Trophoblast cell (in vitro differentiated cells and primary cell): Measurements from ENCODE around the gene SELENOF.

ENCODE experiments used
- DNase-seq, 2 donors: peaks; one replicate each; pipeline ENCODE4 v3.0.0-alpha.2; 2016
- H2AFZ ChIP-seq: 2 replicates; pipeline ENCODE4 v1.6.1; 2013; ENCODE audit warnings: low read length, moderate library complexity, mild to moderate bottlenecking; ENCODE audit not compliant: insufficient read depth, poor library complexity
- H2AK5ac ChIP-seq: 2 replicates; pipeline ENCODE4 v1.6.1; 2013; ENCODE audit warnings: mild to moderate bottlenecking, low read length
- H2BK120ac ChIP-seq: 2 replicates; pipeline ENCODE4 v1.6.1; 2013; ENCODE audit warnings: low read length, mild to moderate bottlenecking, moderate library complexity; ENCODE audit not compliant: insufficient read depth, poor library complexity
- H2BK12ac ChIP-seq: 2 replicates; pipeline ENCODE4 v1.6.1; 2013; ENCODE audit warnings: mild to moderate bottlenecking, low read length, moderate library complexity
- H2BK5ac ChIP-seq: 2 replicates; pipeline ENCODE4 v1.6.1; 2013; ENCODE audit warnings: low read length, low read depth, moderate library complexity, mild to moderate bottlenecking; ENCODE audit not compliant: poor library complexity
- H3K14ac ChIP-seq: 2 replicates; pipeline ENCODE4 v1.6.1; 2013; ENCODE audit warnings: mild to moderate bottlenecking, low read length
- H3K18ac ChIP-seq: 2 replicates; pipeline ENCODE4 v1.6.1; 2013; ENCODE audit warnings: mild to moderate bottlenecking, low read length
- H3K23ac ChIP-seq: 2 replicates; pipeline ENCODE4 v1.6.1; 2013; ENCODE audit warnings: low read length
- H3K27ac ChIP-seq: 2 replicates; pipeline ENCODE4 v1.5.1; 2013; ENCODE audit warnings: low read depth, mild to moderate bottlenecking, inconsistent platforms, low read length, moderate library complexity
- H3K27me3 ChIP-seq: 2 replicates; pipeline ENCODE4 v1.6.1; 2013; ENCODE audit warnings: inconsistent platforms, mild to moderate bottlenecking, low read length, moderate library complexity; ENCODE audit not compliant: insufficient read depth
- H3K36me3 ChIP-seq, 2 experiments: 1 replicate in 1 of 2; 2 replicates in 1 of 2; pipeline ENCODE4 v1.6.1; 2013; ENCODE audit warnings: low read length in 2 of 2, mild to moderate bottlenecking in 2 of 2, moderate library complexity in 1 of 2; ENCODE audit not compliant: insufficient read depth in 2 of 2, control insufficient read depth in 1 of 2
- H3K4ac ChIP-seq: 2 replicates; pipeline ENCODE4 v1.6.1; 2013; ENCODE audit warnings: low read depth, mild to moderate bottlenecking, low read length, moderate library complexity
- H3K4me1 ChIP-seq, 2 experiments: 1 replicate in 1 of 2; 2 replicates in 1 of 2; pipeline ENCODE4 v1.6.1; 2013; ENCODE audit warnings: low read length in 2 of 2, mild to moderate bottlenecking in 2 of 2, moderate library complexity in 1 of 2; ENCODE audit not compliant: insufficient read depth in 2 of 2, control insufficient read depth in 1 of 2
- H3K4me2 ChIP-seq: 2 replicates; pipeline ENCODE4 v1.6.1; 2013; ENCODE audit warnings: inconsistent platforms, mild to moderate bottlenecking, low read length, moderate library complexity
- H3K4me3 ChIP-seq: 2 replicates; pipeline ENCODE4 v1.5.1; 2013; ENCODE audit warnings: mild to moderate bottlenecking, low read depth, low read length, inconsistent platforms
- H3K79me1 ChIP-seq: one replicate; pipeline ENCODE4 v1.6.1; 2013; ENCODE audit warnings: low read length
- H3K79me2 ChIP-seq: 2 replicates; pipeline ENCODE4 v1.6.1; 2013; ENCODE audit warnings: low read length, mild to moderate bottlenecking; ENCODE audit not compliant: control insufficient read depth, insufficient read depth, poor library complexity
- H3K9ac ChIP-seq: 2 replicates; pipeline ENCODE4 v1.6.1; 2013; ENCODE audit warnings: mild to moderate bottlenecking, low read length
- H3K9me3 ChIP-seq: 2 replicates; pipeline ENCODE4 v1.6.1; 2013; ENCODE audit warnings: low read depth, mild to moderate bottlenecking, control low read depth, inconsistent platforms, low read length; ENCODE audit not compliant: insufficient read depth
- H4K12ac ChIP-seq: 2 replicates; pipeline ENCODE4 v1.6.1; 2013; ENCODE audit warnings: low read depth, mild to moderate bottlenecking, low read length, moderate library complexity
- H4K8ac ChIP-seq: 2 replicates; pipeline ENCODE4 v1.6.1; 2013; ENCODE audit warnings: low read depth, mild to moderate bottlenecking, low read length, moderate library complexity
- H4K91ac ChIP-seq: one replicate; pipeline ENCODE4 v1.6.1; 2013; ENCODE audit warnings: low read depth, mild to moderate bottlenecking, low read length, moderate library complexity
- WGBS: extraction: QIAGEN DNeasy Blood & Tissue Kit; methylation state at CpG from one replicate; pipeline ENCODE4 v1.1.7; 2013; ENCODE audit warnings: missing lambda C conversion rate; ENCODE audit not compliant: insufficient read length, insufficient coverage; ENCODE audit errors: extremely low coverage; 5-methylcytosine and 5-hydroxymethylcytosine counted together

Gene SELENOF

DNA sequence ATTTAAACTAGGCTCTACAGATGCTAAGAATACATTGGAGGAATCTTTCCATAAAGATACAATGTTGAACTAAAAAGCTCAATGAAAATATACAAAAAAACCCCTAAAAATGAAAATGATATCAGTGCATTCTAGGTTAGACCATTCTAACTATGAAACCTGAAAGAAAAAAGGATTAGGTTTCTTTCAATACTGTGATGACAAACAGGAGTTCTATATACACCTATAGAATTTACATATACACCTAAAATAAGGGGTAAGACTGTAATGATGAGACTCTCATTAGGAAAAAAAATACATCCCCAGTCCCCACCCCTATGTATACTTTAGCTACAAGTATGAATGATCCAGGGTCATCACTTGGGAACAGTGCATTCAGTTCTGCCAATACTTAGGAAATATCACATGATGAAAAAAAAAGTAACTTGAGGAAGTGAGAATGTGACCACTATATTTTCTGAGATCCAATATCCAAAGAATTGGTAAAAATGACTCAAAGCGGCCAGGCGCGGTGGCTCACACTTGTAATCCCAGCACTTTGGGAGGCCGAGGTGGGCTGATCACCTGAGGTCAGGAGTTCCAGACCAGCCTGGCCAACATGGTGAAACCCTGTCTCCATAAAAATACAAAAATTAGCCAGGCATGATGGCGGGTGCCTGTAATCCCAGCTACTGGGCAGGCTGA, 26.3 kb downstream of the SELENOF start:
- H3K27ac ChIP-seq: no peak overlapping the region
- no peaks in the 10 kb centered on the region for H3K9me3 ChIP-seq
- no peaks in the 10 kb centered on the region for H3K79me1 ChIP-seq
- H3K4me2 ChIP-seq: no peak overlapping the region
- H3K9ac ChIP-seq: no peak overlapping the region
- DNase-seq: no peak
- H3K36me3 ChIP-seq: peaks cover 0 to 7% of the 10 kb centered on the region in 2 experiments
- no peak overlapping the region for H4K91ac ChIP-seq
- H4K8ac ChIP-seq: no peak overlapping the region
- no peaks in the 10 kb centered on the region for H3K4me1 ChIP-seq
- H2BK12ac ChIP-seq: no peak overlapping the region
- H3K23ac ChIP-seq: no peak overlapping the region
- no peak overlapping the region for H3K14ac ChIP-seq
- WGBS: no CpG with 5 or more reads among the region's 5 CpGs
- no peak overlapping the region for H3K4me3 ChIP-seq
- no peak overlapping the region for H2BK5ac ChIP-seq
- H3K4ac ChIP-seq: no peak overlapping the region
- H2AFZ ChIP-seq: no peak overlapping the region
- no peaks in the 10 kb centered on the region for H3K79me2 ChIP-seq
- no peak overlapping the region for H2AK5ac ChIP-seq
- no peak overlapping the region for H3K18ac ChIP-seq
- no peak overlapping the region for H2BK120ac ChIP-seq
- no peak overlapping the region for H4K12ac ChIP-seq
- no peaks in the 10 kb centered on the region for H3K27me3 ChIP-seq

DNA sequence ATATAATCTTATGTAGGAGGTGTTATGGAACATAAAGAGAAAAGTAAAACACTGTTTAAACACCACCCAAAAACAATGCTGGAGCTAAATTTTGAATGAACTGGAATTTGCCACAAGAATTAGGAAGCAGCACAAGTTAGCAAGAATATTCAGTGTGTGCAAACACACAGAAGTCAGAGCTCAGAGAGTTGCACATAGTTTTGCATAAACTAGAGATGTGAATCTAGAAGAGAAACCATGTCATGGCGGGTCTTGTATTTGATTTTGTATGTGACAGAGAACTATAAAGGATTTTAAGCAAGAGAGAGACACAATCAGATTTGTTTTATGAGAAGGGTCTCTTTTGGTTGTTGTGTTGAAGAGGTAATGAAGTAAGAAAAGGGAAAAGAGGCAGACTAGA, 38.2 kb downstream of the SELENOF start:
- Histone ChIP-seq H4K91ac (no peak overlapping the region), H2BK120ac (no peak overlapping the region), H4K8ac (no peak overlapping the region), H3K4me3 (no peak overlapping the region), H3K14ac (no peak overlapping the region), H4K12ac (no peak overlapping the region), H3K79me1 (no peaks in the 10 kb centered on the region), H3K4me2 (no peak overlapping the region), H2AK5ac (no peak overlapping the region), H3K18ac (no peak overlapping the region), H3K36me3 (peaks cover 5 to 7% of the 10 kb centered on the region in 2 experiments), H3K4ac (no peak overlapping the region), H3K79me2 (no peaks in the 10 kb centered on the region), H3K9me3 (no peaks in the 10 kb centered on the region), H2BK12ac (no peak overlapping the region), H3K4me1 (no peaks in the 10 kb centered on the region), H3K23ac (no peak overlapping the region), H2BK5ac (no peak overlapping the region), H3K9ac (no peak overlapping the region), H2AFZ (no peak overlapping the region), H3K27me3 (no peaks in the 10 kb centered on the region), H3K27ac (no peak overlapping the region)
- no peak for DNase-seq
- WGBS: no CpG with 5 or more reads among the region's 1 CpG

DNA sequence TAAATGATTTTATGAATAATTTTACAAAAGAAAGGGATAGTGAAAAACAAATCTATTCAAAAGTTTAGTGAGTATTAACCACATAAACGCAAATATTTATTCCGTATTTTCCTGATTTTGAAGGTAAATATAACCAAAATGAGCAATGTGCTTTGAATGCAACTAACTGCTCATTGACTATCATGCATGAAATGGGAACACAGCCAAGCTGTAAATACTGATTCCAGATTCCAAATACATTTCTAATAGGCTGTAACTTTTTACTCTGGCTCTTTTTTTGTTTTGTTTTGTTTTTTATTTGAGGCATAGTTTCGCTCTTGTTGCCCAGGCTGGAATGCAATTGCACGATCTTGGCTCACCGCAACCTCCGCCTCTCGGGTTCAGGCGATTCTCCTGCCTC, 41.8 kb downstream of the SELENOF start:
- H4K8ac ChIP-seq: no peak overlapping the region
- H2AK5ac ChIP-seq: no peak overlapping the region
- no peak overlapping the region for H3K14ac ChIP-seq
- H3K4me1 ChIP-seq: no peaks in the 10 kb centered on the region
- H2BK5ac ChIP-seq: no peak overlapping the region
- H2BK120ac ChIP-seq: no peak overlapping the region
- no peak overlapping the region for H4K91ac ChIP-seq
- H3K23ac ChIP-seq: no peak overlapping the region
- no peaks in the 10 kb centered on the region for H3K79me1 ChIP-seq
- peaks cover 2 to 4% of the 10 kb centered on the region in 2 experiments for H3K36me3 ChIP-seq
- H3K4ac ChIP-seq: no peak overlapping the region
- no peak overlapping the region for H3K9ac ChIP-seq
- H3K4me3 ChIP-seq: no peak overlapping the region
- no CpG with 5 or more reads among the region's 8 CpGs for WGBS
- no peak overlapping the region for H2BK12ac ChIP-seq
- H3K18ac ChIP-seq: no peak overlapping the region
- no peaks in the 10 kb centered on the region for H3K79me2 ChIP-seq
- DNase-seq: peak in 1 of 2 donors; percentile 42
- H3K4me2 ChIP-seq: no peak overlapping the region
- H4K12ac ChIP-seq: no peak overlapping the region
- H3K27me3 ChIP-seq: no peaks in the 10 kb centered on the region
- no peak overlapping the region for H3K27ac ChIP-seq
- H3K9me3 ChIP-seq: no peaks in the 10 kb centered on the region
- no peak overlapping the region for H2AFZ ChIP-seq

DNA sequence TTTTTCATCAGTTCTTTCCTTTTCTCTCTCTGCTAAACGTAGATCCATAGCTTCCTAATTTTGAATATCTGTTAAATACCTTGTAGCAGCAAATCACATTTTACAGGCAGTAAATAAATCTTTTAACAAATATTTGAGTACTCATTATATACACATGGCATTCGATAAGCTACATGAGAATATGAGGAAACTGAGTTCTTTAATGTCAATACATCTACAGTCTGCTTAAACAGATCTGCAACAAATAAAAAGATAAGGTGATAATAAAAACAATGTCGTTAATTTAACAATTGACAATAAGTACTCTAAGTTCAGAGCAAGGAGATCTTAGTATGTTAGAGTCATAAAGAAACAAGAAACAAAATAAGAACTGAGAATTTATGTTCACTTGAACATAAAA, 42.9 kb downstream of the SELENOF start:
- no peak overlapping the region for H2BK12ac ChIP-seq
- no peaks in the 10 kb centered on the region for H3K4me1 ChIP-seq
- no peak overlapping the region for H3K27ac ChIP-seq
- no peak overlapping the region for H2BK120ac ChIP-seq
- DNase-seq: no peak
- H4K12ac ChIP-seq: no peak overlapping the region
- no peak overlapping the region for H3K4ac ChIP-seq
- no peak overlapping the region for H3K18ac ChIP-seq
- no peaks in the 10 kb centered on the region for H3K79me2 ChIP-seq
- H4K8ac ChIP-seq: no peak overlapping the region
- WGBS: no CpG with 5 or more reads among the region's 3 CpGs
- no peak overlapping the region for H3K9ac ChIP-seq
- no peaks in the 10 kb centered on the region for H3K79me1 ChIP-seq
- no peak overlapping the region for H3K4me3 ChIP-seq
- H3K14ac ChIP-seq: no peak overlapping the region
- no peak overlapping the region for H2BK5ac ChIP-seq
- no peaks in the 10 kb centered on the region for H3K27me3 ChIP-seq
- H3K23ac ChIP-seq: no peak overlapping the region
- no peak overlapping the region for H4K91ac ChIP-seq
- H2AK5ac ChIP-seq: no peak overlapping the region
- peaks cover 2 to 4% of the 10 kb centered on the region in 2 experiments for H3K36me3 ChIP-seq
- no peak overlapping the region for H2AFZ ChIP-seq
- H3K4me2 ChIP-seq: no peak overlapping the region
- no peaks in the 10 kb centered on the region for H3K9me3 ChIP-seq
